Activated CD4-positive, alpha-beta memory T cell treated with anti-CD3 and anti-CD28 coated beads, Interleukin-2, amount 10 ng/mL, durations not matched to agents 7 days and 5 days (primary cell): ENCODE data around the gene NR1H3. TPM values are rescaled to one million over a fixed set of nuclear protein-coding genes. Genes with fewer than 3 reads are reported as not detected.

Experiments used
- CTCF ChIA-PET: fragments of 350-600 bp; sonication (Branson Sonifier 250); formaldehyde crosslinking; loops from one replicate; lab custom pipeline; 2021; ENCODE audit warnings: antibody characterized with exemption, inconsistent platforms; lab: Charles Lee
- POLR2A ChIA-PET: fragments of 350-600 bp; sonication (Branson Sonifier 250); formaldehyde crosslinking; loops from one replicate; lab custom pipeline; 2021; ENCODE audit warnings: antibody characterized with exemption; lab: Charles Lee
- DNase-seq: peaks from one replicate; pipeline ENCODE4 v3.0.0-alpha.2; 2020
- H3K27ac Mint-ChIP-seq: one replicate; pipeline ENCODE4 v1.8.0; 2021; ENCODE audit warnings: mild to moderate bottlenecking, mixed read lengths
- H3K27me3 Mint-ChIP-seq: one replicate; pipeline ENCODE4 v1.8.0; 2021; ENCODE audit warnings: mixed read lengths
- H3K36me3 Mint-ChIP-seq: one replicate; pipeline ENCODE4 v1.8.0; 2021; ENCODE audit warnings: low read depth, mixed read lengths
- H3K4me1 Mint-ChIP-seq: one replicate; pipeline ENCODE4 v1.8.0; 2021; ENCODE audit warnings: mixed read lengths
- H3K4me3 Mint-ChIP-seq: one replicate; pipeline ENCODE4 v1.8.0; 2021; ENCODE audit warnings: mild to moderate bottlenecking, mixed read lengths
- H3K9me3 Mint-ChIP-seq: one replicate; pipeline ENCODE4 v1.8.0; 2021; ENCODE audit warnings: mixed read lengths
- total RNA-seq, 2 experiments: library from RNA; stranded (reverse); gene quantifications; one replicate each; pipeline ENCODE4 v1.2.3, GENCODE V29; 2021

Gene NR1H3
- total RNA-seq, 2 experiments from 2014 or later, result 10.5 to 13.9 TPM

DNA sequence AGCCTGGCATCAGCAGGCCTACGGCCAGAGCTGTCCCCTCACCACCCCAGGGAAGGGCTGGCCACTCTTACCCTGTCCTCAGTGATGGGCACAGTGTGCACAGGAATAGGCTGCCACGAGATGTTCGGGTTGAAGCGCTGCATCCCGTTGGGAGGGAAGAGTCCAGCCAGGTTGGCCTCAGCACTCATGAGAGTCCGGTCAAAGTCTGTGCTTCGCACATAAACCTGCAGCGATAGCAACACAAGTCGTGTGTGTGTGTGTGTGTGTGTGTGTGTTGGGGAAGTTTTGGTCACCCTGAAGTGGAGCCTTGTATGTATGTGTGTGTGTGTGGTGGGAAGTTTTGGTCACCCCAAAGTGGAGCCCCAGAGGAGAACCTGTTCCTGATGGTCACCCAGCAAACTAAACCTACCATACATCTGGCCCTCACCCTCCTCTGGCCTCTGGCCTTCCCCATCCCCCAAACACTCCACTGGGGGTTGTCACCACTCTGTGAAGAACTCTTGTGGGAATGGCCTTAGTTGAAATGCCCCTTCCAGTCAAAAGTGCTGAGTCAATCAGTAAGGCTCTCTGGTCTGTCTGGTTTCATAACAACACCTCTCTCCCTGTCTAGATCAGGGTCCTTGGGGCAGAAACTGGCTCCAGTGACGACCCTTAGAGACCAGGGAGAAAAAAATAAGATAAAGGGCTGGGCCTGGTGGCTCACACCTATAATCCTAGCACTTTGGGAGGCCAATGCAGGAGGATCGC is 12.0 kb upstream of the NR1H3 start:
- H3K9me3 Mint-ChIP-seq, result no peaks in the 10 kb centered on the region
- ChIA-PET POLR2A (interaction anchor here (2.4 to 4.0 kb wide), 5 partner anchors 11 to 31 kb away, joined by 10 to 90 read pairs (median 33); partner anchors contain the start of gene DDB2), CTCF (interaction anchor here (1.1 kb wide), 1 partner anchor 68 kb away, joined by 3 read pairs; no protein-coding TSS in a partner anchor)
- H3K27ac Mint-ChIP-seq, result no peak overlapping the region
- peaks cover 40% of the 10 kb centered on the region for H3K36me3 Mint-ChIP-seq
- peaks cover 27% of the 10 kb centered on the region for H3K4me1 Mint-ChIP-seq
- no peak overlapping the region for H3K4me3 Mint-ChIP-seq
- DNase-seq, result no peak
- H3K27me3 Mint-ChIP-seq, result no peaks in the 10 kb centered on the region

GRCh38 chr11:47247502-47247901 is 10.3 kb upstream of the NR1H3 start:
- ChIA-PET POLR2A (interaction anchor here (1.0 to 4.0 kb wide), 12 partner anchors 8 to 687 kb away, joined by 3 to 90 read pairs (median 18); partner anchors contain the start of genes DDB2 and NR1H3), CTCF (interaction anchor here (1.0 to 3.5 kb wide), 6 partner anchors 11 to 36 kb away, joined by 3 to 39 read pairs (median 8); partner anchors contain the start of gene NR1H3)
- Mint-ChIP-seq H3K4me1 (peaks cover 25% of the 10 kb centered on the region), H3K36me3 (peaks cover 26% of the 10 kb centered on the region), H3K27me3 (no peaks in the 10 kb centered on the region), H3K4me3 (peak overlapping the region; percentile 98), H3K9me3 (no peaks in the 10 kb centered on the region), H3K27ac (peak overlapping the region; percentile 93)
- no peak for DNase-seq

DNA sequence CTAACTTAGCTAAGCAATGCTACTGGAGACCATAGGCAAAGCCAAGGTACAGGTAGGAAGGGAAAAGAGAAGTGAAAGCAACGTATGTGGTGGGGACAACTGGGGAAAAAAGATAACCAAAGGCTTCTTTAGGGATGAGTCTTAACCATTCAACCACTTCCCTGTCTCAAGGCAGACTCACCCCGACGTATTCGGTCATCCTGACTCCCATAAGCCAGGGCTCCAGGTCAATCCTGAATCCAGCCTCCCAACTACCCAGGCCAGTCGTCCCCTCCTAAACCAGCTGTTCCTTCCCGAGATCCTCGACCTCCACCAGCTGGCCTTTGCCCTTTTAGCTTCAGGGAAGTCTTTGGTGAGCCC is 9.5 kb upstream of the NR1H3 start:
- peaks cover 25% of the 10 kb centered on the region for H3K4me1 Mint-ChIP-seq
- peak overlapping the region; percentile 93 for H3K27ac Mint-ChIP-seq
- ChIA-PET POLR2A (interaction anchor here (0.8 to 4.0 kb wide), 21 partner anchors 9 to 688 kb away, joined by 3 to 90 read pairs (median 4); partner anchors contain the start of genes ARFGAP2, ARHGAP1, DDB2 and NR1H3), CTCF (interaction anchor here (0.7 to 3.5 kb wide), 10 partner anchors 10 to 164 kb away, joined by 3 to 39 read pairs (median 8); partner anchors contain the start of genes DDB2 and NR1H3)
- H3K36me3 Mint-ChIP-seq, result peaks cover 19% of the 10 kb centered on the region
- DNase-seq, result no peak
- H3K9me3 Mint-ChIP-seq, result no peaks in the 10 kb centered on the region
- no peaks in the 10 kb centered on the region for H3K27me3 Mint-ChIP-seq
- H3K4me3 Mint-ChIP-seq, result peak overlapping the region; percentile 98

- ChIA-PET POLR2A (interaction anchor here (0.6 to 4.0 kb wide), 22 partner anchors 10 to 688 kb away, joined by 3 to 90 read pairs (median 4); partner anchors contain the start of genes ARFGAP2, ARHGAP1, DDB2 and KBTBD4), CTCF (interaction anchor here (0.7 to 3.5 kb wide), 11 partner anchors 10 to 164 kb away, joined by 3 to 39 read pairs (median 8); partner anchors contain the start of genes DDB2 and NR1H3)
- H3K27ac Mint-ChIP-seq, result peak within 1 kb of the TSS; percentile 93
These were observed 9.0 kb upstream of the NR1H3 start, which contains the start of gene ACP2 for GRCh38 chr11:47248664-47249377. Gene ACP2, minus strand, starts transcription at chr11:47248814. Its CDS starts 25 bp downstream, at chr11:47248789.

GRCh38 chr11:47249378-47249715 is 8.4 kb upstream of the NR1H3 start:
- DNase-seq, result no peak
- no peaks in the 10 kb centered on the region for H3K27me3 Mint-ChIP-seq
- peaks cover 25% of the 10 kb centered on the region for H3K4me1 Mint-ChIP-seq
- H3K27ac Mint-ChIP-seq, result peak overlapping the region; percentile 93
- ChIA-PET POLR2A (interaction anchor here (0.9 to 4.0 kb wide), 13 partner anchors 10 to 549 kb away, joined by 3 to 90 read pairs (median 12); partner anchors contain the start of genes ARFGAP2, ARHGAP1, DDB2 and NR1H3), CTCF (interaction anchor here (1.2 to 3.5 kb wide), 8 partner anchors 9 to 163 kb away, joined by 3 to 39 read pairs (median 10); partner anchors contain the start of genes DDB2 and NR1H3)
- H3K9me3 Mint-ChIP-seq, result no peaks in the 10 kb centered on the region
- peak overlapping the region; percentile 98 for H3K4me3 Mint-ChIP-seq
- H3K36me3 Mint-ChIP-seq, result peaks cover 13% of the 10 kb centered on the region

More at GRCh38 chr11:47248664-47249377, 9.0 kb upstream of the NR1H3 start, which contains the start of gene ACP2:
- Mint-ChIP-seq H3K9me3 (no peaks in the 10 kb centered on the region), H3K27me3 (no peaks in the 10 kb centered on the region), H3K36me3 (peaks cover 14% of the 10 kb centered on the region), H3K4me1 (peaks cover 25% of the 10 kb centered on the region), H3K4me3 (peak within 1 kb of the TSS; percentile 98)
- DNase-seq, result peak; percentile 90

DNA sequence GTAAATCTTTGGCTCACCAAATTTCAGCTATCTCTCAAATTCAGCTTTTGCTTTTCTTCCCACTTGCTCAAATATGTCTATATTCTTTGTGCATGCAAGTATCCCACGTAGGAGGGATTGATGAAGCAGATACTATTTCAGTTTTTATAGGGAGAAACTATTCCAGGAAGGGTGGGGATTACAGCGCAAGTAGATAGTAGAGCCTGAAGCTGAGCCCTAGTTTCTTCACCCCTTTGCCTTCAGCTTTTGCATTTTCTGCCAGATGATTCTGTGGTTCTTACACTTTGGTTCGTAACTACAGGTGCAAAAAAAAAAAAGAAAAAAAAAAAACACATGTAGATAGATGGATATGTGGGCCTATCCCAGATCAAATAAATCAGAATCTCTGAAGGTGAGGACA is 6.0 kb upstream of the NR1H3 start:
- peaks cover 23% of the 10 kb centered on the region for H3K4me1 Mint-ChIP-seq
- H3K4me3 Mint-ChIP-seq, result no peak overlapping the region
- H3K27me3 Mint-ChIP-seq, result no peaks in the 10 kb centered on the region
- DNase-seq, result no peak
- no peaks in the 10 kb centered on the region for H3K36me3 Mint-ChIP-seq
- no peak overlapping the region for H3K27ac Mint-ChIP-seq
- POLR2A ChIA-PET, result interaction anchor here (0.6 to 1.1 kb wide), 3 partner anchors 9 to 16 kb away, joined by 3 to 4 read pairs (median 3); no protein-coding TSS in a partner anchor
- no peaks in the 10 kb centered on the region for H3K9me3 Mint-ChIP-seq
- CTCF ChIA-PET, result interaction anchor here (0.7 to 1.0 kb wide), 3 partner anchors 10 to 72 kb away, joined by 3 to 4 read pairs (median 3); no protein-coding TSS in a partner anchor

DNA sequence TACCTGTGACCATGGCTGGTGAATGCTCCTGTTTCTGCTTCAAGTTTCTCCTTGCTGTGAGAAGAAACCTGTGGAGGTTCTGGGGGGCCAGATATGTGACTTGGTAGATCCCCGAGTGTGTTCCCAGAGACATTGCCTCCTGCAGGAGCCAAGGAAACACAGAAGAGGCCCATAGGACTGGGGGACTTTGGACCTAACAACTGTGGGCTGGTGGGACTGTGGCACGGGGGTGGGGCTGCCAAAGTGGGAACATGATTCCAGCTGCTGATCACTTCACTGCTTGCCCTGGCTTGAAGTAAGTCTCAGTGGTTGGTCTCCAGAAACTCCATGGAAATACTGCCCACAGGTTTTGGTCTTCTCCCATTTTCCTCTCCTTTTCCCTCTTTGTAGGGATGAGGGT is 4.1 kb upstream of the NR1H3 start:
- H3K27ac Mint-ChIP-seq, result no peak overlapping the region
- no peaks in the 10 kb centered on the region for H3K9me3 Mint-ChIP-seq
- no peak overlapping the region for H3K4me3 Mint-ChIP-seq
- H3K27me3 Mint-ChIP-seq, result no peaks in the 10 kb centered on the region
- ChIA-PET POLR2A (interaction anchor here (2.2 kb wide), 1 partner anchor 38 kb away, joined by 7 read pairs; the partner anchor contains the start of gene DDB2), CTCF (no interaction called here)
- no peak for DNase-seq
- H3K36me3 Mint-ChIP-seq, result no peaks in the 10 kb centered on the region
- peaks cover 12% of the 10 kb centered on the region for H3K4me1 Mint-ChIP-seq

DNA sequence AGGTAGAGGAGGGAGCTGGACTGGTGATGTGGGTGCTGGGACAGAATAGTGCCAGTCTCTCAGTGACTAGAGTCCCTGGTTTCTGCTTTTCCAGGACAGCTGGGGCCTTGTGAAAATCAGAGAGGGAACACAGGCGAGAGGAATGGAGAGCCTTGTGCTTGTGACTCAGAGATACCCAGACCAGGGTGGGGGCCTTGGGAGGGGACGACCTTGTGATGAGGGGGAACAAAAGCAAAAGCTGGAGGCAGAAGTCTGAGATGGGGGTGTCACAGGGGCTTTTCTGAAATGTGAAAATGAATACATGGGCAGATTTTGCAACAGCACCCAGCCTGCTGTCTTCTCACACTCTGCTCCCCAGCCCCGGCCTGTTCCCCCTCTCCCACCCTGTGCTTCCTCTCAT is 3.4 kb upstream of the NR1H3 start:
- no peak for DNase-seq
- CTCF ChIA-PET, result no interaction called here
- H3K27ac Mint-ChIP-seq, result no peak overlapping the region
- POLR2A ChIA-PET, result interaction anchor here (2.2 kb wide), 1 partner anchor 39 kb away, joined by 7 read pairs; the partner anchor contains the start of gene DDB2
- peaks cover 13% of the 10 kb centered on the region for H3K4me1 Mint-ChIP-seq
- no peaks in the 10 kb centered on the region for H3K9me3 Mint-ChIP-seq
- no peaks in the 10 kb centered on the region for H3K27me3 Mint-ChIP-seq
- no peak overlapping the region for H3K4me3 Mint-ChIP-seq
- no peaks in the 10 kb centered on the region for H3K36me3 Mint-ChIP-seq

- CTCF ChIA-PET, result no interaction called here
- no peak overlapping the region for H3K27ac Mint-ChIP-seq
- no peaks in the 10 kb centered on the region for H3K9me3 Mint-ChIP-seq
- H3K36me3 Mint-ChIP-seq, result no peaks in the 10 kb centered on the region
- H3K4me3 Mint-ChIP-seq, result no peak overlapping the region
- POLR2A ChIA-PET, result no interaction called here
- no peaks in the 10 kb centered on the region for H3K27me3 Mint-ChIP-seq
- peaks cover 8% of the 10 kb centered on the region for H3K4me1 Mint-ChIP-seq
- DNase-seq, result no peak
These were observed 1.4 kb upstream of the NR1H3 start for GRCh38 chr11:47256374-47256773.

- Mint-ChIP-seq H3K9me3 (no peaks in the 10 kb centered on the region), H3K36me3 (no peaks in the 10 kb centered on the region), H3K4me1 (peaks cover 8% of the 10 kb centered on the region), H3K27me3 (no peaks in the 10 kb centered on the region), H3K27ac (no peak overlapping the region), H3K4me3 (no peak overlapping the region)
- no peak for DNase-seq
- ChIA-PET CTCF (interaction anchor here (3.5 kb wide), 1 partner anchor 9 kb away, joined by 39 read pairs; the partner anchor contains the start of gene ACP2), POLR2A (no interaction called here)
These were observed 649 bp upstream of the NR1H3 start for GRCh38 chr11:47257177-47257516.

GRCh38 chr11:47258317-47258902 is 614 bp downstream of the NR1H3 start:
- Mint-ChIP-seq H3K36me3 (no peaks in the 10 kb centered on the region), H3K27me3 (no peaks in the 10 kb centered on the region), H3K9me3 (no peaks in the 10 kb centered on the region), H3K4me3 (no peak overlapping the region), H3K4me1 (peaks cover 8% of the 10 kb centered on the region), H3K27ac (no peak overlapping the region)
- ChIA-PET POLR2A (interaction anchor here (1.6 to 3.0 kb wide), 5 partner anchors 10 to 44 kb away, joined by 6 to 23 read pairs (median 10); partner anchors contain the start of genes ACP2, DDB2 and MADD), CTCF (interaction anchor here (1.2 to 3.5 kb wide), 13 partner anchors 8 to 116 kb away, joined by 3 to 39 read pairs (median 6); partner anchors contain the start of genes ACP2 and DDB2)
- no peak for DNase-seq
